Measurements from ENCODE around the gene NRF1.

NRF1 gene

DNA sequence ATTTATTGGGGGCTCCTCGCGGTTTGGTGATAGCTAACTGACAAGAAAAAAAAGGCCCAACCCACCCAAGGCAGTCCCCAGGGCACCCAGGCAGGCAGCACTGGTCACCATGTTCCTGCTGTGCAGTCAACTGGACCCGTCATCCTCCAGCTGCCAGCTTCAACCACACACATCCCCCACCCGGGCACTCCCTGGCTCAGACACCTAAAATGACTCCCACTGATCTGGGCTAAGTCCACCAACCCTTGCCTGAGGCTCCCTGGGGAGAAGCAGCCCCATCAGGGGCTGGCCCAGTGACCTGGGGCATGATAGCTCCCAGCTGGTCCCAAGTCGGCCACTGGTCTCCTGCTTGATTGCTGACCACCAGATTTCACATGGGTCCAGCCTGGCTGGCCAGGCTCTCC lies 161.8 kb downstream of the NRF1 start:
- no peak for DNase-seq

DNA sequence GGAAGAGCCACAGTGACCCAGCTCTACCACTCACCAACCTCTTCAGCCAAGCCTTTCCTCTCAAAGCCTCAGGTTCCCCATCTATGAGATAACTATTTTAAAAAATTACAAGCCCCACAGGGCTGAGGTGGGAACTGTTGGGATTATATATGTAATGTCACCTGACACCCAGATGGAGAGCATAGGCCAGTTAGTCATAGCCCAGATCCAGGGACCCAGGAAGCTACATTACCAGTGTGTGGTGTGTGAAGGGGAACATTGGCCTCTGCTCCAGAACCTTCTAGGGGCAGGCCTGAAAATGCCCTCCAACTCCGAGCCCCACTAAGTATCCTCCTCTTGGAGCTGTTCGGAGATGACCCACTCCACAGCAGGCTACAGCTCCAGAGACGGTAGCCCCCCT lies 162.4 kb downstream of the NRF1 start:
- no peak for DNase-seq

DNA sequence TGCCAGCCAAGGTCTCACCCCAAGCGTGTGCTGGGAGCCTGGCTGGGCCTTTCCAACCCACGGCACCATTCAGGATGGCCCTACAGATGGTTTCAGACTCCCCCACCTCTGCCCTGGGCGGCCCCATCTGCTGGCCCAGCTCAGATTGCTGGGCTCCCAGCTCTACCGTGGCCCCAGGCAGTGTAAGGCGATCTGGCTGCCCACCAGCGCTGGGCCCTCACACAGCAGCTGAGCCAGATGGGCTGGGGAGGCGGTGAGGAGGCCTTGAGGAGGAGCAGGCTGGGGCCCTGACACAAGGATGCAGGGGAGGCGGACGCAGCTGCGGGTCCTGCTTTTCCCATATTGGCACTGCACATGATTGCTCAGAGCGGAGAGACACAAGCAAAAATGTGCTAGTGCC lies 162.8 kb downstream of the NRF1 start:
- no peak for DNase-seq

DNA sequence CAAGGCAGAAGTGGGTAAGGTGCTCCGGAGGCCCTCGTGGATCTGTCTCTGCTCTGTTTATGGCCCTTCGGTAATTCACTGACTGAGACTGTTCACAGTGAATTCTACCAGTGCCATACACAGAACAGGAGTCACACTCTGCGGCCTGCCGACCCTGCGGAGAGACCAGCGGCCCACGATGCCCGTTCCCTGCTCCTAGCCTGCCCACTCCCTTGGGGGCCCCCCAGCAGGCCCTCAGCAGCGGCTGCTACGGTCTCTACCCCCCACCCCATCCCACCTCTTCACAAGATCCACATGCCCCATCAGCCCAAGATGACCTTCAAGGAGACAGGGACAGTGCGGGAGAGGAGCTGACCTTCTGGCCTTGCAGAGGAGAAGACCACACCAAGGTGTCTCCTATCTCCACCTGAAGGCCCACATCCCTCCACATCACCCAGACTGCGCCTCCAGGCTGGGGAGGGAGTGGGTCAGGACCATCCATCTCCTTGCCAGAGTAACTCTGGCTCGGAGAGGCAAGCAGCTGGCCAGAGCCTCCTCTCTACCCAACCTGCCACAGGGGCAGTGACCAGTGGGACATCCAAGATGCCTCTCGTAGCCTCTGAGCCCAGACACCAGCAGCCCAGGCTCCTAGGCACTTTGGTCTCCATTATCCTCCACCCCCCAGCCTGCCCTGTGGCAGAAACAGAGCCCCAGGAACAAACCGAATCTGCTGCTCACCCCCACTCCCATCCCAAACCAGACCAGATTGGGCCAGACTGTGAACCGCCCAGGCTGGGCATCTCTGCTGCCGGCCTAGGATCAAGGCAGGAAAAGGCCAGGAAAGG lies 163.6 kb downstream of the NRF1 start:
- DNase-seq: no peak

DNA sequence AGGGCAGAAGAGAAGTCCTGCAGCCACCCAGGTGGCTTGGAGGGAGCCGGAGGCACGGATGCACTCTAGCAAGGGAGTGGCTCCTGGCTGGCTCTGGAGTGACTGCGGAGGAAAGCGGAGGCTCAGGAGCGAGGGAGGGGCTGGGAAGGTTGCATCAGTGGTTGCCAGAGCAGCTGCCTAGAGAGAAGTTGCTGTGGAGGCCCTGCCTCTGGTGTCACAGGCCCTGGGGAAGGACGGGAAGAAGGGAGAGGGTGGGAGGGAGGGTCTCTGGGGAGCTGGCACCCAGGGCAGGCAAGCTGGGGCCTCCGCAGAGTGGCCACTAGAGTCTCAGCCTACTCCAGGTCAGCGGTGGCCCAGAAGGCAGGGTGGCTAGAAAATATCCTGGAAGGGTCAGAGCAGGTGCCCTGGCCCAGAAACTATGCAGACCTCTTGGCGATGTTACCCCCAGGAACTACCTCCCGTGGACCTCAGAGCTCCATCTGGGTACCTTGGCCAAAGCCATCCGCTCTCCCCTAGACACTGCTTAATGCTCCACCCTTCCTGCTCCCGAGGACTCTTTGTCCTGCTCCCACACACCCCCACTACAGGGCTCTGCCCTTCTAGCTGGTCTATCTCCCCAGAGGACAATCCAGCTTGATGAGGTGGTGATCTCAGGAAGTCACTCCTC lies 164.3 kb downstream of the NRF1 start:
- no peak for DNase-seq

DNA sequence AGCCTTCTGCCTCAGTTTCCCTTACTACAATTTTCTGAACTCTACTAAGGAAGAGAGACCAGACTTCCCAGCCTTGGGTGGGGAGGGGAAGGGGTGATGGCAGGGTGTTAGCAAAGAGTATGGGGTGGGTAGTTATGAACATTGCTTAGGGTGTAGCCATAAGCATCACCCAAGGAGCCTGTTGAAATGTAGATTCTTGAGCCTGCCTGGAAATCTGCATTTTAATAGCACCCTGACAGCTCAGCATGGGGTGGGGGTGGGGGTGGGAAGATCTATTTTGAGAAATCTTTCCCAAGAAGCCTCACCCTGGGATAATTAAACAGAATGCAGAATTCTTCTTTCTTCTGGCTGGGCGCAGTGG lies 164.8 kb downstream of the NRF1 start:
- DNase-seq: no peak

DNA sequence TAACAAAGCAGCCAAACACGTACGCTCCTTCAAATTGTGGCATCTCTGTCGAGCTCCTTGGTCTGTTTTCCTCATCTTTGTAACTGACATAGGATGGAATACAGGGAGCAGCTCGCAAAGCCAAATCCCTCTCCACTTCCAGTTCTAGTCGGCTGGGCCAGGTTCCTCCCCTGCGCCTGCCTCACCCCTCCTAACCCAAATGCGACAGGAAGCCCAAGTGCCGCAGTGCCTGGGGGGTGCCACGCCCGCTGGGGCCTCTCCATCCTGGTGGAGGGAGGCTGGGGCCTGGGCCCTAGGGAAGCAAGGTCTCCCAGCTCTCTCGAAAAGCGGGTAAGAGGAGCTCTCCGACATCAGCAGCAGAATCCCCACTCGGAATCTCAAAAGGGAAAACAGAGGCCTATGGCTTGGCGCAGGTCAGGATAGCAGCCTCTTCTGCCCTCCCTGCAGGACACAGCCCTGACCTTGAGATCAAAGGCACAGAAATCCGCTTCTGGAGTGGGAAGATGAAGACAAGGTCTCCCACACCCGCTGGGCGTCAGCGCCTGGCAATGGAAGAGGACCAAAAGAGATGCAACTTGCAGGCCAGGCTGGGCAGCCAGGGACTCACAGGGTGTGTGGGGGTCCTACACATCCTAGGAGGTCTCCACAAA lies 165.8 kb downstream of the NRF1 start:
- DNase-seq: no peak

DNA sequence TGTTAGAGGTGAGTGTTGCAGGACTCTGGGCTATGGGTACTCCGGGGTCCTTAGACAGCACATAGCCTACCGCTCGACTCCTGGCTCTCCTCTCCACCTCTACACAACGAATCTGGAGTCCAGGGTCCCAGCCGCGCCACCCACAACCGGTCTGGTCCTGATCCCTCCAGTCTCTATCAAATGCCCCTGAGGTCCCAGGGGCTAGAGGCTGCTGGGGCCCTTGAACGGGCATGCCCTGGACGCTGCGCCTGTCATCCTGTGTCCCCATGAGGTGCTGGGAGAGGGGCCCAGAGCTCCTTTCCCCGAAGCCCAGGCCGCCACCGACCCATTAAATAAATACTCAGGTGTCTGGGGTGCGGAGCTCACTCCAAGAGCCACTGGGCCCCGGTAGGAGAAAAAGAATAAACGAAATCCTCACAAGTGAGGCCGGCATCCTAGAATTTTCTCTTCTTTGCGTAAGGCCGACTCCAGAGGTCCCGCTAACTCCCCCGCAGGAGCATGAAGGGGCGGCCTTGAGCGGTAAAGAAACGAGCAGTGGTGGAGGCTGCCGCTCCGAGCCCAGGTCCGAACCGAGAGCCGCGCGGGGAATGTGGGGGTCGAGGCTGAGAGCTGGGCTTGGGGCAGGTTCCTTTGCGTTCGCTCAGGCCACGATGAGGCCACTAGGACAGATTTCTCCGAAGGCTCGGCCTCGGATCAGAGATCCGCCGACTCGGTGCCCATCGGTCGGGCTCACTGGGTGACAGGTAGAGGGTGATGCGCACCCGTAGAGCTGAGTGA lies 166.7 kb downstream of the NRF1 start:
- no peak for DNase-seq

DNA sequence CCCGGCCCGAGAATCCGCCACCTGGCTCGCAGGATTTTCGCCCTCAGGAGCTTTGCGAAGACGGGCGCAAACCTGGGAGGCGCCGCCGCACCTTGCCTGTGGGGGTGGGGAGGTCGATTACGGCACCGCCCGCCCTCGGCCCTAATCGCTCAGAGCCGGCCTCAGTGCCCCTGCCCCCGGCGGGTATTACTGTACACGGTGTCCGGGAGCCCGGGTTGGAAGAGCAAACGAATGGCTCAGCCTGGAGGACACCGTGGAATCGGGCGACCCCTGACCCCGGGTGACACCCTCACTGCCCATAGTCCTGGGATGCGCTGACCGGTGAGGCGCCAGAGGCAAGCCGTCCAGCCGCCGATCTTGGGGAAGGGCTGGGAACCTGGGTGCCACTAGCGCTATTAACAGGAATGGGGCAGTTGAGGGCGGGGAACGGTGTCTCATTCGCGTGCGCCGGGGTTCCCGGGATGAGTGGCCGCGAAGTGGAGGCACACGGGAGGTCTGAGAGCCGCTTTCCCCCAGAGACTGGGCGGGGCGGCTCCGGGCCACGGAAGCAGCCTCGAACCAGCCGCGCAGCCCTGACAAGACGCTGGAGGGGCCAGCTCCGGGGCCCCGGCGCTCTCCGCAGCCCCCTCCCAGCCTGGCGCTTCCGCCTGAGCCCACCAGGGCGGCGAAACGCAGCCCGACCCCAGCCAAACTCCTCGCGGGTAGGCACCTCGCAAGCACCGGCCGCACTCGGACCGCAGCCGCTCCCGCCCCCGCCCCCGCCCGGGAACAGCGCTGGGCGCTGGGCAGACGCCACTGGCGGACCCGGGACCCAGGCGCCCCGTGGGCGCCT lies 167.5 kb downstream of the NRF1 start:
- no peak for DNase-seq

DNA sequence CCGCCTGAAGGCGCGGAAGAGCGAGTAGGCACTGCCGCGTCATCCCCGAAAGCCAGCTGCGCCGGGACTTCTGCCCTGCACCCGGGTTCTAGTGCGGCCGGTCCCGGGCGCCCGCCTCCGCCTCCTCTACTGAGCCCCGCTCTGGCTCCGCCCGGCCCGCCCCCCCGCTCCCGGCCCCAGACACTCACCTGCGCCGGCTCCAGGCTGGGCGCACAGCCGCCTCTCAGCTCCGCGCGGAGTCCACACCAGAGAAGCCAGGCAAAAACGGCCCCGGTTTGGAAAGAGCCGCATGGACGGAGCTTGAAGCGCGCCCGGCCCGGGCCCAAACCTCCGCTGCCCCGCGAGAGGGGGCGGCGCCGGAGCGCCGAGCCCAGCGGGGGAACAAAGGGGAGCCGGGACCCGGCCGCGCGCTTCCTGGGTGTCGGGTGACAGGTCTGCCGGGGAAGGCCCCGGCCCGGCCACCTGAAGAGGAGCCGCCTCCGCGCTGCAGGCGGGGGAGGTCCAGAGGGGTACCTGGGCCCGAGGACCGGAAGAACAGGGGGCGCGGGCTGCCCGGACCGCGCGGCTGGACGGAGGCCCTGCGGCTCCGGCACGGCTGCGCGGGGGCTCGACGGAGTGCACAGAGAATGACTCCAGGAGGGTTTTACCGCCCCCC lies 168.2 kb downstream of the NRF1 start:
- no peak for DNase-seq

DNA sequence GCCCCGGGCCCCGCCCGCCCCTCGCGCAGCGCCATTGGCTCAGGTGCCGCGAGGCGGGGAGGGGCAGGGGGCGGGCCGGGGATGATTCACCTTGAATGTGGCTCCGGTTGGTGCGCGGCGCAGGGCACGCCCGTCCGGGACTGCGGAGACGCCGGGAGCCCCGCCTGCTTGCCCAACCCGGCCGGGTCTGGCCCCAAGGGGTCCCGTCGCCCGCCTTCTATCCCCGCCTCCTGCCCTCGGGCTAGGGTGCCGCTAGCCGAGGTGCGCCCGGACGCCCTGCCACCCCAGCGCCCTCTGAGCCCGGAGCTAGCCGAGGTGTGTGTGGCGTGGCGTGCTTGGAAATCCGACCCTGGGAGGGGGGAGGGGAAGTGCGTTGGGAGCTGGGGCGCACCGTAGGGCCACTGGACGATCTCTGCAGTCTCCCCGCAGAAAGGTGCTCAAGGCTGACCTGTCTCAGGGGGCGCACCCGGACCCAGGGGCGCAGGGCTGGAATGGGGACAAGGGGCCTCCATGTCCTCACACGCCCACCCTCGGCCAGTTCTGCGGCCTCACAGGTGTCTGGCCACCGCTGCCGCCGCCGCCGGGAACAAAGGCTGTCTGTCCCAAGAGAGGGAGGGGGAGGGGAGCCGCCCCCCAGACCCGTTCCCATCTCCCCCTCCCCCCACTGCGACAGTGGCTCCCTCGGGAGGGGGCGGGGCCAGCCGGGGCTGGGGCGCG lies 168.9 kb downstream of the NRF1 start:
- no peak for DNase-seq

DNA sequence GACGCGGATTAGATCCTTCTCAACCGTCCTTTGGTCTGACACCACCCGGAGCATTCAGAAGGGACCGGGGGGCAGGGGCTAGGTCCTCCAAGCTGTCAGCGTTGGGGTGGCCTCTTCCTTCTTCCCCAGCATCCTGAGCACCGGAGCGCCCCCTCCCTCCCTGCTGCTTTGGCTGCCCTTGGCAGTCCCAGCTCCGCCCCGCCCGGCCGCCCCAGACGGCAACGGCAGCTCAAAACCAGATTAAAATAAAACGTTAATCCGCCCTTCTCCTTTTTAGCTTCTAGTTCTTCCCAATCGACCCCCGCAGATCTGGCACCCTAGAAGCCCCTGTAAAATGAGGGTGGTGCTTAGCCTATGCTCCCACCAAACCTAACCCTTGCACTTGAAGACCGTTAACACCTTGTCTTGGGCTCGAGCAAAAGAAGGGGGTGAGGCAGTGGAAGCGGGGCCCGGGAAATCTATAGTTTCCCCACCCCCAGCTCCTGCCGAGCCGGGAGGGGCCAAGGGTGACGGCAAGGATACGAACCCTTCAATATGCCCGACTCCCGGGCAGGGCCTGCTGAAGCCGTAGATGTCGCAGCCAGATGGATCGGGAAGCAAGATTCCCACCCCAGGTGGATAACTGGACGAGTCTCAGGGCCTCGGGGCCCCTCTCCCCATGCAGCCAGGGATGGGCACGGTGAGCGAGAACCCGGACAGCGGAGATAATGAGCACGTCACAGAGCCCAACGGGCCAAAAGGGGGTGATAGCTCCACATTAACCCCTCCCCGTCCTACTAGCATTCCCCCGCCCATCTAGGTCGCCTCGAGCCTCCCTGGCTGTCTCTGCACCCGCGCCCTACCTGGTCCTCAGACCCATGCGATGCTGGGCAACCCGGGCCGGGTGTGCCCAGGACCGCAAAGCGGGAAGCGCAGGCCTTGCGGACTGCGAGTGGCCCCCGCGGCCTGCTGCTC lies 169.7 kb downstream of the NRF1 start:
- DNase-seq: no peak

DNA sequence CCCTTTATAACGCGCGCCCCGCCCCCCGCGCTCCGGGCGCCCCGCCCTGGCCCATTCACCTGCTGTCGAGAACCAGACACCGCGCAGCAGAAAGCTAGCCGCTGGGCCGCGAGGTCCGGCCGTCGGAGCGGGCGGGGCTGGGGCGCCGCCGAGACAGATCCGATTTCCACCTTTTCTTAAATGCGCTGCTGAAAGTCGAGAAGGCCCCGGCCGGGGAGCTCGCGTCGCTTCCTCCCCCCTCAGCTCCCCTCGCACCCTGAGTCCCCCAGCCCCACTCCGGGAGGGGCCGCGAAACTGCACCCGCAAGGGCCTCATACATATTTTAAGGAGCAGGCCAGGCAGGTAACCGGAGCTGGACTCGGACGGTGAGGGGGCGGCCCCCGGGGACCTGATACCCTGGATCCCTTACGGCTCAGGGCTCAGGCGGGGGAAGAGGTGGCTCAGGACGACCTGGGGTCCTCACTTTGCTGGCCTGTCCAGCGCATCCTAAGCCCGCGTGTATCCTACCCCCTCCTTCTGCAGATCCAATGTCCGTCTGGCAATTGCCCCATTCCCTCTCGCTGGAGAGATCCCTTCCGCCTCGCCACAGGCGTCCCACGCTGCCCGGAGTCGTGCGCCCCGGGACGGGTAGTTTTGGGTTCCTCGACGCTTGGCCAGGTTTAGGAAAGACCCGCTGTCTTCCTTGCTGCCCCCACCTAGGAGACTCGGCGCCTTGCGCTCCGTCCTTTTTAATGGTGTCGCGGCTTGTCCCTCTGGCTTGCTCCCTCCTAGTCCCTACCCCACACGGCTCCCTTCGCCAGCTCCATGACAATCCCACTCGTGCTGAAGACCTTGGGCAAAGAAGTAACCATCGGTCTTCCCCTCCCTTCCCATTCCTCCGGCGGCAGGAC lies 170.7 kb downstream of the NRF1 start:
- DNase-seq: no peak

DNA sequence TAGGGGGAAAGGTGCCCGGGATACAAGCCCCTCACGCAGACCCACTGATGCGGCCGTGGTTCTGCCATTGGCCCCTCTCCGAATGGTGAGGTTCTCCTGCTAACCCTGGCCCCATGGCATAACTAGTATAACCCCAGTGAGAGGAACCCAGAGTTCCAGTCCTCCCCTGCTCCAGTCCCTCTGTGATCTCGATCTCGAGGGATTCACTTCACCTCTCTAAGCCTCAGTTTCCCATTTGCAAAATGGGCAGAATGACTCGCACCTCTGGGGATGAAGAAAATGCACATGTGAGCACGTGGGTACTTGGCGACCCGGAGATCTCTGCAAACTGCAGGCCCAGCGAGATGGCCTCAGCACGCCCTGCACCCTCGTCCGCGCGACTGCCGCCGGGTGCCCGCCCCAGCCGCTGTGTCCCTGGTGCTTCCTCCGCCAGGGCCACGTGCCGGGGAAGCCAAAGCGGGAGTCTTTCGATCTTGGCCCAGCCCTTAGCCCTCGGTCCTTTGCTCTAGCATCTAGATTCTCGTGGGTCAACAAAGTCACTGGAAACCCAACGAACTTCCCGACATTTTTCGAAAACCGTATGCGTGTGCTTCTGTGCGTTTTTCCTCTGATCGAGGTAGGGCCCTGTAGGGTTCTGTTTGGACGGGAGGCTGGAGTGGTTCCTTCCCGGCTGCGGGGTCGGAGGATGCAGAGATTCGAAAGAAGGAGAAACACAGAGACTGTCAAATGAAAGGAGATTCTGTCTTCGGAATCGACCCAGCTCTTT lies 171.5 kb downstream of the NRF1 start:
- no peak for DNase-seq

DNA sequence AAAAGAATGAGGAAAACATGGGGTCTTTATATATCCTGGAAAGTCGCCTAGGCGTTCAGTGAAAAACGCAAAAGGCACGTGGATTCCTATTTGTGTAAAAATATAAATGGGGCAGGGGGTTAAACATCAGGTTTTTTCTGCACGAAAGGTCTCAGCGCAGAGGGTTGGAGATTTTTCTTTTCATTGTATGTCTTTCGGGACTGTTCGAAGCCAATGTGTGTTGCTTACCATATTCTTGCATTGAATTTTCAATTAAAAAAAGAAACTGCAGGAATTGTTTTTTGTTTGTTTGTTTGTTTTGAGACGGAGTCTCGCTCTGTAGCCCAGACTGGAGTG lies 172.0 kb downstream of the NRF1 start:
- DNase-seq: no peak

DNA sequence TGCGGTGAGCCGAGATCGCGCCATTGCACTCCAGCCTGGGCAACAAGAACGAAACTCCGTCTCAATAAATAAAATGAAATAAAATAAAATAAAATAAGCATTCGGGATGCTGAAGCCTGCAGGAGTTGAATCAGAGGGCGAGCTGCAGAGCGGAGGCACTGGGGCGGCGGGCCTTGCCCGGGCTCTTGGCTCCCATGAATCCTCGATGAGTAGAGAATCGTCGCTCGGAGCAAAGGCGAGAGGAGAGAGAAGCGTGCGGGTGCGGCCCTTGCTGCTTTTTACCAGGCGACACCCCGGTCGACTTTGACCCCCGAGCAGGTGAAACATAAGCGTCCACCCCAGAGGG lies 172.9 kb downstream of the NRF1 start:
- DNase-seq: no peak

DNA sequence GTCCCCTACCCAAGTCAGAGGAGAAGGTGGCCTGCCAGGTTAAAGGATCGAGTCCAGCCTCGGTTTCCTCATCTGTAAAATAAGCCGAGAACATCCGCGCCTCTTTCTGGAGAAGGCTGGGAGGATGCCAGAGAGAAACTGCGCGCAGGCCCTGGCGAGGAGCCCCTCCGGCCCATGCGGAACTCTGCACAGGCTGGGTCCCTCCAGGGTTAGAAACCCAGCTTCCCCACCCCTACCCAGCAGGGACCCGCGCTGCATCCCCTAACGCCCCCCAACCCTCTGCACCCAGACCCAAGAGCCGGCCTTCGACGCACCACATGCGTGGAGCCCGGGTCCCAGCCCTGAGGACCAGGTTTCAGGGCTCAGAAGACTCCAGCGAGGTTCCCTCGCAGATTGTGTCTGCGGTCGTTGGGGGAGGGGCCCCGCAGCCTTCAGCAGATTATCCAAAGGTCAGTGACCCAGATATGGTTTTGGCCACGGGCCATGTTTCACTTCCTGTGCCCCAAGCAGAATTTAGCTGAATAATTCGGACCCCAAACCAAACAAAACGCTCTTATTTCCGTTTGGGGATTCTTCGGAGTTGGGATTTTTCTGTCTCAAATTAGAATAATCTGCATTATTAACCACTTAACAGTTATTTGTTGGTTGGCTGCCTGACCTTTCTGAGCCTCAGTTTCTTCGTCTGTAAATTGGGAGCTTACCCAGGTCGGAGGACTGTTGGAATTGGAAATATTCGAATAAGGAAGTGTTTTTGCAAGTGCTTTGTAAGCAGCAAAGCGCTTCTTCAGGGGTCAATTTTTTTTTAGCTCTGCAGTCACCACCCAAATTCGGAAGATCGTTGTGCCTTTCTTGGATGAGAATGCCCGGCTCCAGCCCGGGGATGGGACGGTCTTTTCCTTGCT lies 173.5 kb downstream of the NRF1 start:
- no peak for DNase-seq
